PC-3 (cell line): ENCODE measurements around the gene SYNJ2. TPM values are rescaled to one million over a fixed set of nuclear protein-coding genes. Genes with fewer than 3 reads are reported as not detected.
A peak's percentile ranks its signal among the peaks of the same experiment; 100 is the strongest.

ENCODE experiments used
- ATAC-seq: fragments of 200-7000 bp; cut with Tn5 transposase; 2 replicates; pipeline ENCODE4 v1.9.1; 2020; ENCODE audit warnings: mild to moderate bottlenecking, moderate library complexity
- BruUV-seq: library from RNA; stranded (reverse); fragments of 400-500 nt; replicated peaks from 2 replicates; lab custom pipeline; 2021; lab: Mats Ljungman, UMichigan
- CTCF ChIA-PET: fragments of 300-600 bp; sonication (Branson Sonifier 250); formaldehyde crosslinking; loops from one replicate; lab custom pipeline; 2022; ENCODE audit warnings: antibody characterized with exemption; lab: Charles Lee
- POLR2A ChIA-PET: fragments of 300-600 bp; sonication (Branson Sonifier 250); formaldehyde crosslinking; loops from one replicate; lab custom pipeline; 2022; ENCODE audit warnings: antibody characterized with exemption; ENCODE audit not compliant: unreplicated experiment; lab: Charles Lee
- DNase-seq: peaks from one replicate; pipeline ENCODE4 v3.0.0-alpha.2; 2015
- H2AFZ ChIP-seq: fragments of 300-600 bp; sonication (generic); 2 replicates; pipeline ENCODE4 v1.6.0; 2016; ENCODE audit warnings: antibody characterized with exemption, low read length
- H3F3A ChIP-seq: fragments of 300-600 bp; sonication (generic); one replicate; pipeline ENCODE4 v1.6.0; 2017; ENCODE audit warnings: antibody characterized with exemption, low read length, control low read depth, mild to moderate bottlenecking; ENCODE audit not compliant: unreplicated experiment
- H3K27ac ChIP-seq: fragments of 300-600 bp; sonication (generic); 2 replicates; pipeline ENCODE4 v1.5.1; 2016; ENCODE audit warnings: mild to moderate bottlenecking, low read length
- H3K27me3 ChIP-seq: fragments of 300-600 bp; sonication (generic); 2 replicates; pipeline ENCODE4 v1.6.1; 2016; ENCODE audit warnings: low read length, mixed read lengths
- H3K36me3 ChIP-seq: fragments of 300-600 bp; sonication (generic); 2 replicates; pipeline ENCODE4 v1.6.1; 2016; ENCODE audit warnings: low read depth, mixed run types, low read length, mixed read lengths
- H3K4me1 ChIP-seq: fragments of 300-600 bp; sonication (generic); 2 replicates; pipeline ENCODE4 v1.5.1; 2016; ENCODE audit warnings: low read length; ENCODE audit not compliant: insufficient read depth
- H3K4me2 ChIP-seq: fragments of 300-600 bp; sonication (generic); 2 replicates; pipeline ENCODE4 v1.6.0; 2016; ENCODE audit warnings: low read length
- H3K4me3 ChIP-seq: fragments of 300-600 bp; sonication (generic); 2 replicates; pipeline ENCODE4 v1.5.1; 2016; ENCODE audit warnings: mild to moderate bottlenecking, low read length, mixed read lengths
- H3K79me2 ChIP-seq: fragments of 300-600 bp; sonication (generic); 2 replicates; pipeline ENCODE4 v1.6.1; 2017; ENCODE audit warnings: low read length, mixed read lengths
- H3K9ac ChIP-seq: fragments of 300-600 bp; sonication (generic); 2 replicates; pipeline ENCODE4 v1.6.0; 2016; ENCODE audit warnings: mild to moderate bottlenecking, low read length
- H3K9me2 ChIP-seq: fragments of 300-600 bp; sonication (generic); replicated peaks from 2 replicates; pipeline ENCODE4 v1.6.1; 2016; ENCODE audit warnings: mixed run types, low read length, mixed read lengths
- H3K9me3 ChIP-seq: fragments of 300-600 bp; sonication (generic); 2 replicates; pipeline ENCODE4 v1.6.1; 2016; ENCODE audit warnings: low read length, mixed read lengths
- H4K20me1 ChIP-seq: fragments of 300-600 bp; sonication (generic); 2 replicates; pipeline ENCODE4 v1.6.1; 2016; ENCODE audit warnings: low read length, mixed read lengths
- CTCF ChIP-seq: fragments of 300-600 bp; sonication (generic); conservative IDR thresholded peaks from 2 replicates; pipeline ENCODE4 v1.5.1; 2017; ENCODE audit warnings: antibody characterized with exemption, low read depth, mild to moderate bottlenecking, low read length
- EZH2 ChIP-seq: fragments of 300-600 bp; sonication (generic); IDR thresholded peaks from one replicate; pipeline ENCODE4 v1.6.1; 2017; ENCODE audit warnings: antibody characterized with exemption, mild to moderate bottlenecking, low read length; ENCODE audit not compliant: unreplicated experiment
- EZH2phosphoT487 ChIP-seq: fragments of 300-600 bp; sonication (generic); IDR thresholded peaks from 2 replicates; pipeline ENCODE4 v1.6.1; 2018; ENCODE audit warnings: mild to moderate bottlenecking, antibody characterized with exemption, low read length, borderline replicate concordance
- intact Hi-C: fragments of 100-400 bp; cut with micrococcal nuclease; formaldehyde crosslinking; loops from 2 replicates; pipeline ENCODE4 v1.9.0; 2023
- total RNA-seq: library from RNA; depleted of rRNA; stranded (reverse); fragments of >200 nt; gene quantifications from 2 replicates; pipeline ENCODE4 v1.2.3, GENCODE V29; 2014

SYNJ2 gene
- total RNA-seq, 1 experiment from 2014 or later = 21.5 TPM

GRCh38 chr6:157989541-157990289, 8.1 kb downstream of the SYNJ2 start:
- CTCF ChIA-PET = no interaction called here
- Histone ChIP-seq H4K20me1 (peaks cover 24% of the 10 kb centered on the region), H3K36me3 (no peaks in the 10 kb centered on the region; the same call in 1 of the 2 replicates), H3K79me2 (peaks cover 96% of the 10 kb centered on the region), H3K9me2 (no peaks in the 10 kb centered on the region), H3K9me3 (no peaks in the 10 kb centered on the region), H3F3A (peaks cover 4% of the 10 kb centered on the region), H3K27me3 (no peaks in the 10 kb centered on the region), H2AFZ (0 out of 2 replicates have a peak overlapping the region, but pooled peaks have one; percentile 3), H3K4me3 (peak overlapping the region; percentile 56; the same call in 1 of the 2 replicates), H3K4me2 (peak overlapping the region; percentile 82), H3K9ac (peak overlapping the region; percentile 54), H3K4me1 (peaks cover 46% of the 10 kb centered on the region), H3K27ac (peak overlapping the region; percentile 87)
- DNase-seq = peak; percentile 86
- no TSS peak for BruUV-seq
- intact Hi-C loops = no loop called here
- ATAC-seq = peak; percentile 80
- POLR2A ChIA-PET = interaction anchor here (0.5 to 0.7 kb wide), 2 partner anchors 19 to 21 kb away, joined by 3 to 6 read pairs; no protein-coding TSS in a partner anchor
- no peak for TF ChIP-seq CTCF
- peak; percentile 49; the same call in 1 of the 2 replicates for TF ChIP-seq EZH2phosphoT487

- peaks cover 25% of the 10 kb centered on the region for H4K20me1 ChIP-seq
- H3K9me3 ChIP-seq = no peaks in the 10 kb centered on the region
- no peaks in the 10 kb centered on the region for H3K9me2 ChIP-seq
- TF ChIP-seq EZH2phosphoT487 = no peak
- no peak overlapping the region for H3K9ac ChIP-seq
- BruUV-seq = no TSS peak
- H2AFZ ChIP-seq = no peak overlapping the region
- DNase-seq (no peak), ATAC-seq (no peak)
- H3K36me3 ChIP-seq = no peaks in the 10 kb centered on the region; the same call in 1 of the 2 replicates
- H3K27me3 ChIP-seq = no peaks in the 10 kb centered on the region
- POLR2A ChIA-PET = no interaction called here
- peak overlapping the region; percentile 87 for H3K27ac ChIP-seq
- intact Hi-C loops = no loop called here
- peaks cover 96% of the 10 kb centered on the region for H3K79me2 ChIP-seq
- CTCF ChIA-PET = no interaction called here
- peak overlapping the region; percentile 82 for H3K4me2 ChIP-seq
- peak overlapping the region; percentile 56; the same call in 1 of the 2 replicates for H3K4me3 ChIP-seq
- H3K4me1 ChIP-seq = peaks cover 38% of the 10 kb centered on the region
- H3F3A ChIP-seq = peaks cover 1% of the 10 kb centered on the region
These were observed 8.8 kb downstream of the SYNJ2 start for GRCh38 chr6:157990321-157991066.

GRCh38 chr6:157991067-157991432, 9.4 kb downstream of the SYNJ2 start:
- no peak for DNase-seq
- no peaks in the 10 kb centered on the region for H3F3A ChIP-seq
- peaks cover 96% of the 10 kb centered on the region for H3K79me2 ChIP-seq
- no peaks in the 10 kb centered on the region for H3K9me3 ChIP-seq
- H2AFZ ChIP-seq = no peak overlapping the region
- no peak overlapping the region for H3K9ac ChIP-seq
- no peaks in the 10 kb centered on the region; the same call in 1 of the 2 replicates for H3K36me3 ChIP-seq
- CTCF ChIA-PET = no interaction called here
- H3K9me2 ChIP-seq = no peaks in the 10 kb centered on the region
- ATAC-seq = no peak
- POLR2A ChIA-PET = no interaction called here
- H3K4me3 ChIP-seq = no peak overlapping the region
- TF ChIP-seq CTCF (no peak), EZH2 (no peak), EZH2phosphoT487 (no peak)
- BruUV-seq = no TSS peak
- H3K27me3 ChIP-seq = no peaks in the 10 kb centered on the region
- H4K20me1 ChIP-seq = peaks cover 25% of the 10 kb centered on the region
- H3K27ac ChIP-seq = no peak overlapping the region
- intact Hi-C loops = no loop called here
- peaks cover 34% of the 10 kb centered on the region for H3K4me1 ChIP-seq
- H3K4me2 ChIP-seq = no peak overlapping the region
